ENCODE measurements around the gene EML4.

EML4 gene

GRCh38 chr2:42351864-42352263 lies 182.7 kb downstream of the EML4 start:
- H3K9me3 ChIP-seq (ENCODE audit: control insufficient read depth in 1 of 2, low read length in 2 of 2) = no peaks in the 10 kb centered on the region
- H3K4me1 ChIP-seq (ENCODE audit: control insufficient read depth in 1 of 2, insufficient read depth in 2 of 2, low read length in 2 of 2) = peaks cover 0 to 6% of the 10 kb centered on the region in 2 donors
- no peaks in the 10 kb centered on the region for H3K27me3 ChIP-seq (ENCODE audit: low read depth, low read length)
- peaks cover 5 to 17% of the 10 kb centered on the region in 2 donors for H3K36me3 ChIP-seq (ENCODE audit: control insufficient read depth in 1 of 2, insufficient read depth in 2 of 2, low read length in 2 of 2)
- no peak overlapping the region for H3K27ac ChIP-seq (ENCODE audit: low read length)
- no peak overlapping the region for H3K4me3 ChIP-seq (ENCODE audit: low read depth in 1 of 2, low read length in 2 of 2)

- Histone ChIP-seq H3K27me3 (ENCODE audit: low read depth, low read length) (no peaks in the 10 kb centered on the region), H3K4me1 (ENCODE audit: control insufficient read depth in 1 of 2, insufficient read depth in 2 of 2, low read length in 2 of 2) (peaks cover under 1 to 20% of the 10 kb centered on the region in 2 donors), H3K27ac (ENCODE audit: low read length) (no peak overlapping the region), H3K4me3 (ENCODE audit: low read depth in 1 of 2, low read length in 2 of 2) (no peak overlapping the region), H3K9me3 (ENCODE audit: control insufficient read depth in 1 of 2, low read length in 2 of 2) (no peaks in the 10 kb centered on the region), H3K36me3 (ENCODE audit: control insufficient read depth in 1 of 2, insufficient read depth in 2 of 2, low read length in 2 of 2) (peaks cover 5 to 17% of the 10 kb centered on the region in 2 donors)
These were observed 184.8 kb downstream of the EML4 start for GRCh38 chr2:42353792-42354429.

- H3K4me3 ChIP-seq (ENCODE audit: low read depth in 1 of 2, low read length in 2 of 2) = peak overlapping the region; percentile 95 to 97
- H3K4me1 ChIP-seq (ENCODE audit: control insufficient read depth in 1 of 2, insufficient read depth in 2 of 2, low read length in 2 of 2) = peaks cover 7 to 36% of the 10 kb centered on the region in 2 donors
- H3K9me3 ChIP-seq (ENCODE audit: control insufficient read depth in 1 of 2, low read length in 2 of 2) = no peaks in the 10 kb centered on the region
- peak overlapping the region; percentile 94 for H3K27ac ChIP-seq (ENCODE audit: low read length)
- no peaks in the 10 kb centered on the region for H3K27me3 ChIP-seq (ENCODE audit: low read depth, low read length)
- H3K36me3 ChIP-seq (ENCODE audit: control insufficient read depth in 1 of 2, insufficient read depth in 2 of 2, low read length in 2 of 2) = no peaks in the 10 kb centered on the region
These were observed 190.3 kb downstream of the EML4 start for GRCh38 chr2:42359304-42359964.

- Histone ChIP-seq H3K27ac (ENCODE audit: low read length) (peak overlapping the region; percentile 94), H3K9me3 (ENCODE audit: control insufficient read depth in 1 of 2, low read length in 2 of 2) (no peaks in the 10 kb centered on the region), H3K4me1 (ENCODE audit: control insufficient read depth in 1 of 2, insufficient read depth in 2 of 2, low read length in 2 of 2) (peaks cover 7 to 32% of the 10 kb centered on the region in 2 donors), H3K36me3 (ENCODE audit: control insufficient read depth in 1 of 2, insufficient read depth in 2 of 2, low read length in 2 of 2) (no peaks in the 10 kb centered on the region), H3K27me3 (ENCODE audit: low read depth, low read length) (no peaks in the 10 kb centered on the region), H3K4me3 (ENCODE audit: low read depth in 1 of 2, low read length in 2 of 2) (peak overlapping the region; percentile 95 to 97)
These were observed 190.9 kb downstream of the EML4 start for GRCh38 chr2:42359965-42360483.

GRCh38 chr2:42360493-42360889 lies 191.3 kb downstream of the EML4 start:
- Histone ChIP-seq H3K9me3 (ENCODE audit: control insufficient read depth in 1 of 2, low read length in 2 of 2) (no peaks in the 10 kb centered on the region), H3K36me3 (ENCODE audit: control insufficient read depth in 1 of 2, insufficient read depth in 2 of 2, low read length in 2 of 2) (no peaks in the 10 kb centered on the region), H3K4me1 (ENCODE audit: control insufficient read depth in 1 of 2, insufficient read depth in 2 of 2, low read length in 2 of 2) (peaks cover 7 to 32% of the 10 kb centered on the region in 2 donors), H3K27me3 (ENCODE audit: low read depth, low read length) (no peaks in the 10 kb centered on the region), H3K27ac (ENCODE audit: low read length) (peak overlapping the region; percentile 94), H3K4me3 (ENCODE audit: low read depth in 1 of 2, low read length in 2 of 2) (peak overlapping the region; percentile 95 to 97)

GRCh38 chr2:42360890-42361727 lies 192.0 kb downstream of the EML4 start, which contains the start of gene COX7A2L:
Gene COX7A2L (minus strand): TSS chr2:42361217. CDS start chr2:42361161, 56 bp downstream.
- Histone ChIP-seq H3K4me3 (ENCODE audit: low read depth in 1 of 2, low read length in 2 of 2) (peak within 1 kb of the TSS; percentile 95 to 97), H3K36me3 (ENCODE audit: control insufficient read depth in 1 of 2, insufficient read depth in 2 of 2, low read length in 2 of 2) (no peaks in the 10 kb centered on the region), H3K27me3 (ENCODE audit: low read depth, low read length) (no peaks in the 10 kb centered on the region), H3K4me1 (ENCODE audit: control insufficient read depth in 1 of 2, insufficient read depth in 2 of 2, low read length in 2 of 2) (peaks cover 7 to 32% of the 10 kb centered on the region in 2 donors), H3K9me3 (ENCODE audit: control insufficient read depth in 1 of 2, low read length in 2 of 2) (no peaks in the 10 kb centered on the region), H3K27ac (ENCODE audit: low read length) (peak within 1 kb of the TSS; percentile 94)

GRCh38 chr2:42361728-42362283 lies 192.7 kb downstream of the EML4 start:
- peak overlapping the region; percentile 76 for H3K27ac ChIP-seq (ENCODE audit: low read length)
- no peaks in the 10 kb centered on the region for H3K36me3 ChIP-seq (ENCODE audit: control insufficient read depth in 1 of 2, insufficient read depth in 2 of 2, low read length in 2 of 2)
- peak overlapping the region; percentile 95 to 97 for H3K4me3 ChIP-seq (ENCODE audit: low read depth in 1 of 2, low read length in 2 of 2)
- no peaks in the 10 kb centered on the region for H3K9me3 ChIP-seq (ENCODE audit: control insufficient read depth in 1 of 2, low read length in 2 of 2)
- H3K27me3 ChIP-seq (ENCODE audit: low read depth, low read length) = no peaks in the 10 kb centered on the region
- peaks cover 7 to 32% of the 10 kb centered on the region in 2 donors for H3K4me1 ChIP-seq (ENCODE audit: control insufficient read depth in 1 of 2, insufficient read depth in 2 of 2, low read length in 2 of 2)

- no peaks in the 10 kb centered on the region for H3K27me3 ChIP-seq (ENCODE audit: low read depth, low read length)
- peaks cover 7 to 23% of the 10 kb centered on the region in 2 donors for H3K4me1 ChIP-seq (ENCODE audit: control insufficient read depth in 1 of 2, insufficient read depth in 2 of 2, low read length in 2 of 2)
- H3K9me3 ChIP-seq (ENCODE audit: control insufficient read depth in 1 of 2, low read length in 2 of 2) = no peaks in the 10 kb centered on the region
- no peak overlapping the region for H3K27ac ChIP-seq (ENCODE audit: low read length)
- no peaks in the 10 kb centered on the region for H3K36me3 ChIP-seq (ENCODE audit: control insufficient read depth in 1 of 2, insufficient read depth in 2 of 2, low read length in 2 of 2)
- H3K4me3 ChIP-seq (ENCODE audit: low read depth in 1 of 2, low read length in 2 of 2) = no peak overlapping the region
These were observed 194.3 kb downstream of the EML4 start for GRCh38 chr2:42363413-42363812.

GRCh38 chr2:42364658-42365057 lies 195.5 kb downstream of the EML4 start:
- H3K27me3 ChIP-seq (ENCODE audit: low read depth, low read length) = no peaks in the 10 kb centered on the region
- peaks cover 0 to 11% of the 10 kb centered on the region in 2 donors for H3K4me1 ChIP-seq (ENCODE audit: control insufficient read depth in 1 of 2, insufficient read depth in 2 of 2, low read length in 2 of 2)
- no peaks in the 10 kb centered on the region for H3K36me3 ChIP-seq (ENCODE audit: control insufficient read depth in 1 of 2, insufficient read depth in 2 of 2, low read length in 2 of 2)
- no peak overlapping the region for H3K27ac ChIP-seq (ENCODE audit: low read length)
- no peaks in the 10 kb centered on the region for H3K9me3 ChIP-seq (ENCODE audit: control insufficient read depth in 1 of 2, low read length in 2 of 2)
- no peak overlapping the region for H3K4me3 ChIP-seq (ENCODE audit: low read depth in 1 of 2, low read length in 2 of 2)

- Histone ChIP-seq H3K4me3 (ENCODE audit: low read depth in 1 of 2, low read length in 2 of 2) (no peak overlapping the region), H3K9me3 (ENCODE audit: control insufficient read depth in 1 of 2, low read length in 2 of 2) (no peaks in the 10 kb centered on the region), H3K27me3 (ENCODE audit: low read depth, low read length) (no peaks in the 10 kb centered on the region), H3K36me3 (ENCODE audit: control insufficient read depth in 1 of 2, insufficient read depth in 2 of 2, low read length in 2 of 2) (no peaks in the 10 kb centered on the region), H3K4me1 (ENCODE audit: control insufficient read depth in 1 of 2, insufficient read depth in 2 of 2, low read length in 2 of 2) (peaks cover 0 to 5% of the 10 kb centered on the region in 2 donors), H3K27ac (ENCODE audit: low read length) (no peak overlapping the region)
These were observed 197.3 kb downstream of the EML4 start for GRCh38 chr2:42366411-42366810.

- Histone ChIP-seq H3K4me1 (ENCODE audit: control insufficient read depth in 1 of 2, insufficient read depth in 2 of 2, low read length in 2 of 2) (no peaks in the 10 kb centered on the region), H3K27me3 (ENCODE audit: low read depth, low read length) (no peaks in the 10 kb centered on the region), H3K4me3 (ENCODE audit: low read depth in 1 of 2, low read length in 2 of 2) (no peak overlapping the region), H3K27ac (ENCODE audit: low read length) (no peak overlapping the region), H3K9me3 (ENCODE audit: control insufficient read depth in 1 of 2, low read length in 2 of 2) (no peaks in the 10 kb centered on the region), H3K36me3 (ENCODE audit: control insufficient read depth in 1 of 2, insufficient read depth in 2 of 2, low read length in 2 of 2) (no peaks in the 10 kb centered on the region)
These were observed 198.7 kb downstream of the EML4 start for GRCh38 chr2:42367835-42368234.
